HG03342 (cell line): ENCODE measurements around the gene VAMP1.
"Not testable (repeated sequence)": the region's sequence is repeated elsewhere in the genome, so short reads cannot be mapped to it uniquely, and the experiment has no call there.

ENCODE experiments used
- ATAC-seq: cut with Tn5 transposase; IDR thresholded peaks from one replicate; pipeline ENCODE4 v1.9.1; 2021; ENCODE audit warnings: mild to moderate bottlenecking, moderate library complexity; ENCODE audit not compliant: unreplicated experiment

The VAMP1 gene

DNA sequence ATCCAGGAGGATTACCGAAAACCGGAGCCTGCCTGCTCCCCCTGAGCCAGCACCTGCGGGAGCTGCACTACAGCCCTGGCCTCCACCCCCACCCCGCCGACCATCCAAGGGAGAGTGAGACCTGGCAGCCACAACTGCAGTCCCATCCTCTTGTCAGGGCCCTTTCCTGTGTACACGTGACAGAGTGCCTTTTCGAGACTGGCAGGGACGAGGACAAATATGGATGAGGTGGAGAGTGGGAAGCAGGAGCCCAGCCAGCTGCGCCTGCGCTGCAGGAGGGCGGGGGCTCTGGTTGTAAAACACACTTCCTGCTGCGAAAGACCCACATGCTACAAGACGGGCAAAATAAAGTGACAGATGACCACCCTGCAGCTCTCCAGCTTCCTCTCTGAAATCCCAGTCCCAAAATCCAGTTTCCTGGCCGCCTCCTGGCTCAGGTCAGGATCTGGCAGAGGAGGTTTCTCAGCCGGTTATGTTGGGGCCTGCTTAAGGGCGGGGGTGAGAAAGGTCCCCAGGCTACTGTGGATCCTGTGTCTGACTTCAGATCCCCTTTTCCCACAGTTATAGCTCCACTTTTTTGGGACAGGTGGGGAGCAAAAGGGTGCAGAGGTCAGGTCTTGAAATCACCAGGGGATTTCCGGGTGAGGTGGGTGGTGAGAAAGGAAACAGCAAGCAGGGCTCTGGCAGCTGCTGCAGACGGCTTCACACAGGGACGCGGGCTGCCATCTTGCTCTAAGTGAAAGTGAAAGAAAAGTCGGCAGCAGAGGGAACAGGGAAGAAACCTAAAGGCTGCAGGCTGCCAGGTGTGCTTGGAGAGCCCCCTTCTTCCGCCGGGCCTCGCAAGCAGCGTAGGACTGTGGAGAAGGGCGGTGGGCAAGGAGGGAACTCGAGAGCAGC lies 18.9 kb downstream of the VAMP1 start, which contains the start of gene TAPBPL:
TSS of gene TAPBPL (plus strand) at position 695 of the 897 bp plus-strand sequence. CDS start 207 bp downstream, outside the sequence.
- ATAC-seq: no peak

DNA sequence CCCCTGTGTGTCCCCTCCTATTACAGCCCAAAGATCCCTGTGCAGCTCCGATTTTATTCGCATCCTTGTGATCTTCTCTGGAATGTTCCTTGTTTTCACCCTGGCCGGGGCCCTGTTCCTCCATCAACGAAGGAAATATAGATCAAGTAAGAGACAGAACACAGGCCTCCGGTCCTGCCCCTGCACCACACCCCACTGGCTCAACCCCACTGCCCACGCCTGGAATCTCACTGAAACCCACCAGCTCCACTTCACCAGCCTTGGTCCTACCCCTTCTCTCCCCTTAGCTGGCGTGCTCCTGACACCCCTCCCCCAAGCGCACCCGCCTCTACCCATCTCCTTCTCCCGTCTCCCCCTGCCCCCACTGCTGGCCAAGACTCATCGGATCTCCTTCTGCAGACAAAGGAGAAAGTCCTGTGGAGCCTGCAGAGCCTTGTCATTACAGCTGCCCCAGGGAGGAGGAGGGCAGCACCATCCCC lies 19.6 kb downstream of the VAMP1 start:
- ATAC-seq: no peak

DNA sequence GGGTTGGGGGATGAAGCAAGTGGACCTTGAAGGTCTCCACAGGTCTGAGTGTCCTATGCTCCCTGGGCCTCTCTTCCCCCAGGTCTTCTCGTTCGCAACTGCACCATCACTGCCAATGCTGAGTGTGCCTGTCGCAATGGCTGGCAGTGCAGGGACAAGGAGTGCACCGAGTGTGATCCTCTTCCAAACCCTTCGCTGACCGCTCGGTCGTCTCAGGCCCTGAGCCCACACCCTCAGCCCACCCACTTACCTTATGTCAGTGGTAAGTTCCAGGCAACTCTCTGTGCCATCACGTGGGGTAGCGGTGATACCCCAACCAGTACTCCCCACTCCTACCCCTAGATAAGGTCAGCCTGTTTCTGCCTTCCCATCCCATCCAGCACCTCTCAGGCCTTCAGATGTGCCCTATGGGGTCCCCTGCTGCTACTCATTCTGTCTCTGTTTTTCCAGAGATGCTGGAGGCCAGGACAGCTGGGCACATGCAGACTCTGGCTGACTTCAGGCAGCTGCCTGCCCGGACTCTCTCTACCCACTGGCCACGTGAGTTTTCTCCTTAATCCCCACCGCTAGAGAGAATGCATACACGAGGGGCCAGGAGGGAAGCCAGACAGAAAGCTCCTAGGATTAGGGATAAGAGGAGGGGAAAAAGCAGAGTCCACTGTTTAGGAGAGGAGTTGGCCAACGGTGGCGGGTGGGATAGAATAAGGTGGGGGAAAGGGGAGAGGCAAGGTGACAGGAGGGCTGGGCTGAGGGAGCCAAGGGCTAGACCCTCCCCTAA lies 20.2 kb downstream of the VAMP1 start:
- ATAC-seq: no peak

DNA sequence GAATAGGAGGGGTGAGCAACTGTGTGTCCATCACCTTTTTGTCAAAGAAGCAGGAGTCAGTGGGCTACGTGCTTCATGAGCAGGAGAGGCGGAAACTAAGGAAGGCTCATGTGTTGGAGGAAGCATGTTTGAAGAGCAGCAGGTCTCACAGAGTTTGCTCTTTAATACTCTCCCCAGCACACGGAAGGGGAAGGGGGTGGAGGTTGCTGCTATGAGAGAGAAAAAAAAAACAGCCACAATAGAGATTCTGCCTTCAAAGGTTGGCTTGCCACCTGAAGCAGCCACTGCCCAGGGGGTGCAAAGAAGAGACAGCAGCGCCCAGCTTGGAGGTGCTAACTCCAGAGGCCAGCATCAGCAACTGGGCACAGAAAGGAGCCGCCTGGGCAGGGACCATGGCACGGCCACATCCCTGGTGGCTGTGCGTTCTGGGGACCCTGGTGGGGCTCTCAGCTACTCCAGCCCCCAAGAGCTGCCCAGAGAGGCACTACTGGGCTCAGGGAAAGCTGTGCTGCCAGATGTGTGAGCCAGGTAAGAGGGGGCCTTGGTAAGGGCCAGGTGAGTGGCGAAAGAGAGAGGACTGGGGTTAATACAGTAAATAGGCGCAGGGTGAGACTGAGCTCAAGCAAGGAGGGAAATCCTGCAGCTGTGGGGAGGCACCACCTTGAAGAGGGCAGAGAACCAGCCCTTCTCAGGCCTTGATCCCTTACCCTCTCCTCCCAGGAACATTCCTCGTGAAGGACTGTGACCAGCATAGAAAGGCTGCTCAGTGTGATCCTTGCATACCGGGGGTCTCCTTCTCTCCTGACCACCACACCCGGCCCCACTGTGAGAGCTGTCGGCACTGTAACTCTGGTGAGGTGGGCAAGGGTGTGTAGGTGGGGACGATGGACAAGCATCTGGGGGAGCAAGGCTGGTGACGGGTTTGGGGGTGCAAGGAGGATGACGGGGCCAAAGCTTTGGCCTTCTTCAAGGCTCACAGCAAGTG lies 25.5 kb downstream of the VAMP1 start, which contains the start of gene CD27:
TSS of gene CD27 (plus strand) at position 252 of the 985 bp plus-strand sequence. CDS start at position 393, 141 bp downstream.
- no peak for ATAC-seq

DNA sequence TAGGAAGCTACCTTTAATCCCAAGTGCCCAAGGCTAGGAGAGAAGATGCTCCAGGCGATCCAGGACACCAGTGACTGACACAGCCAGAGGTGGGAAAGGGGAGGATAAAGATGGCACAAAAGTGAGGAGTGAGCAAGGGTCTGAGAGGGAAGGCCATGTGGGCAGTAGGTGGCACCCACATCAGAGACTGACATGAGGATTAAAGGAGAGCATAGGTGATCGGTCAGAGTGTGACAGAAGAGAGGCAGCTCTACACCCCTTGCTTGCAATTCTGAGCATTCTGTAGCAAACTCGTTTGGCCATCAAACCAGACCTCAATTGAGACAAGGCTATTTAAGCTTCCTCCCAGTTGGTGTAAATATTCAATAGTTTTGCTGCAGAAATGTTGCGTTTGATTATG lies 26.4 kb downstream of the VAMP1 start:
- ATAC-seq: no peak

DNA sequence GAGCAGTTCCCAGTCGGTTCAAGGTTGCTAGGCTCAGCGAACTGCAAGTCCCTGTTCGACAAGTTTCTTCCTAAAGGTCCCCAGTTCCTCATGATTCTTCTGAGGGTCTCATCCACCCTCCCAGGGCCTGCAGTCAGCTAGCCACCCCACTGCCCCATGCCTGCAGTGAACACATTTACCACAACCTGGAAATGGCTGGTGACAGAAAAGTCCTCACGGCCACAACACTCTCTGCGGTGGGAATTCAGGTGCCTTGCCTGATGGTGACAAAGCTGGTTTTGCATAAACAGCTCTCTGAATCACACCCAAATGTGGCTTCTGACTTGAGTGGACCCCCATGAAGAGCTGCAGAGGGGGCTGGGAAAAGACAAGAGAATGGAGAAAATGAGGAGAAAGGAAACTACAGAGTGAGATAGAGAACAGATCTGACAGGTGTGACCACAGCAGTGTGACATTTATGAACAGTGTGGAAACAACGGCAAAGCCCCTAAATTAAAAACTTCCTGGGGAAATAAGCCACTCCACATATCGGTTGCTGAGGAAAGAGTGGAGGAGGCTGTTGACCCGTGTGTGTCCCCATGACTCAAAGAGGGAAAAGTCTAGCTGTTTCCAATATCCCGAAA lies 27.0 kb downstream of the VAMP1 start:
- ATAC-seq: no peak

DNA sequence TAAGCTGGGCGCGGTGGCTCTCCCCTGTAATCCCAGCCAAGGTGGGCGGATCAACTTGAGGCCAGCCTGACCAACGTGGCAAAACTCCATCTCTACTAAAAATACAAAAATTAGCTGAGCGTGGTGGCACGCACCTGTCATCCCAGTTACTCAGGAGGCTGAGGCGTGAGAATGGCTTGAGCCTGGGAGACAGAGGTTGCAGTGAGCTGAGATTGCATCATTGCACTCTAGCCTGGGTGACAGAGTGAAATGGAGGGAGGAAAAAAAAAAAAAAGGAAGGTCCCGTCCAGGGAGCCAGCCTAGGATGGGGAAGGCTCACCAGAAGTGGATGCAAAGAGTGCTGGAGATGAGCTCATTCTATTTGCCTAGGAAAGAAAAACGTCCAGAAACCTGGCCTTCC lies 27.6 kb downstream of the VAMP1 start:
- ATAC-seq: no peak

DNA sequence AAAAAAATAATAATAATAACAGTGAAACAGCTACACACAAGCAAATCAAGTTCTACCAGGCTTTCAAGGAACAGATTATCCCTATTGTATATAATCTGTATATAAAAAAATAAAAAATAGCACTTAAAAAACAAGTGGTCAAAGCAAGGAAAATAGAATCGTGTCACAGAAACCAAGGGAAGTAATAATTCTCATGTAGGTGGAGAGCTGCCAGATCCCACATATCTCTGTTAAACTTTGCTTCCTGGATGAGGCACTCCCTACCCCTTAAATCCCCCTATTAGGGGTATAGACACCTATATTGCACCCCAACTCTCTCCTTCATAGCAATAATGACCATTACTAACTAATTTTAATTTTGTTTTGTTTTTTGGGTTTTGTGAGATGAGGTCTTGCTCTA lies 30.1 kb downstream of the VAMP1 start:
- ATAC-seq: no peak

DNA sequence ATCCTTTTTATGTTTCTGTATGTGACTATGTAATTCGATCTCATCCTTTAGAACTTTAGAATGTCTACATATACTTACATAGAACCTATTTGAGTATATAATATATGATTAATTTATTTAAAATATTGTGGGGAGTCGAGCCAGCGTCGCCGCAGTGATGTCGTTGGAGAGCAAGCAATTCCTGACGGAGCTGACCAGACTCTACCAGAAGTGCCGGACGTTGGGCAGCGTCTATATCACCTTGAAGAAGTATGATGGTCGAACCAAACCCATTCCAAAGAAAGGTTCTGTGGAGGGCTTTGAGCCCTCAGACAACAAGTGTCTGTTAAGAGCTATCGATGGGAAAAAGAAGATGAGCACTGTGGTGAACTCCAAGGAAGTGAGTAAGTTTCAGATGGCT lies 32.1 kb downstream of the VAMP1 start:
- ATAC-seq: no peak

DNA sequence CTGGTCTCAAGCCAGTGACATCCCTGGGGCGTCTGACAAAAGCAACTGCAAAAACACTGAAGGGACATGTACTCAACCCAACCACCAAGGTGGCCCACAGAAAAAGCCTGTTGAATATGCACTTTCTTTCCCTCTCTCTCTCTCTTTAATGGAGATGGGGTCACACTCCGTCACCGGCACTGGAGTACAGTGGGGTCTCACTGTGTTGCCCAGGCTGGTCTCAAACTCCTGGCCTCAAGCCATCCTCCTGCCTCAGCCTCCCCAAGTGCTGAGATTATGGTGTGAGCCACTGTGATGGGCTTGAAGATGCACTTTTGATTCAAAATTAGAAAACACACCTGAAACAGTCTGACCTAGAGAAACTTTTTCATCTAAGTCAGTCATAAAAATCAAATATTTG lies 32.9 kb downstream of the VAMP1 start:
- no peak for ATAC-seq

DNA sequence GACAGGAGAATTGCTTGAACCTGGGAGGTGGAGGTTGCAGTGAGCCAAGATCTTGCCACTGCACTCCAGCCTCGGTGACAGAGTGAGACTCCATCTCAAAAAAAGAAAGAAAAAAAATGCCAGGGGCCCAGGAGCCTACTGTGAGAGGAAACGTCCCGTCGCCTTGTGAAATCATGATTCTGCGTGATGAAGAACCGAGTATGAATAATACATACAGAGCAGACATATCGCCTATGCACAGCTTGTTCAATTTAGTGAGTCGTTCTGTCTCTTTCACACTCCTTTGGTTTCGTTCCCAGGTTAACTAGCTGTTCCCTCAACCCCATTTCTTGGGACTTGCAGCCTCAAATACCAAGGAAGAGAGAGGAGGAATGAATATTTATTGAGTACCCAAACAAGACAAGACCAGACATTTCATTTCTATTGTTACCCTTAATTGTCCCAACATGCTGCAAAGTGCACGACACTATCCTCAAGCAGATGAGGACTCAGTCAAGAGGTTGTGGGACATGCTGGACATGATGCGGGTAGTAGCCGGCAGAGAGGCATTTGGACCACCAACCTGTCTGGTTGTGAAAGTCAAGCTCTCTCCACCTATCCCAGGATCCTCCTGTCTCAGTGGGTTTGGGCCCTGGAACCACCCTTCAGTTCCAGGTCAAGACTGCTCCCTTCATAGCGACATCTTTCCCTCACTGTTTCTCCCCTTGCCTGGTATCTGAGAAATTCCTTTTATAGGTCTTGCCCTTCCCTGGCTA lies 34.3 kb downstream of the VAMP1 start:
- ATAC-seq: no peak

DNA sequence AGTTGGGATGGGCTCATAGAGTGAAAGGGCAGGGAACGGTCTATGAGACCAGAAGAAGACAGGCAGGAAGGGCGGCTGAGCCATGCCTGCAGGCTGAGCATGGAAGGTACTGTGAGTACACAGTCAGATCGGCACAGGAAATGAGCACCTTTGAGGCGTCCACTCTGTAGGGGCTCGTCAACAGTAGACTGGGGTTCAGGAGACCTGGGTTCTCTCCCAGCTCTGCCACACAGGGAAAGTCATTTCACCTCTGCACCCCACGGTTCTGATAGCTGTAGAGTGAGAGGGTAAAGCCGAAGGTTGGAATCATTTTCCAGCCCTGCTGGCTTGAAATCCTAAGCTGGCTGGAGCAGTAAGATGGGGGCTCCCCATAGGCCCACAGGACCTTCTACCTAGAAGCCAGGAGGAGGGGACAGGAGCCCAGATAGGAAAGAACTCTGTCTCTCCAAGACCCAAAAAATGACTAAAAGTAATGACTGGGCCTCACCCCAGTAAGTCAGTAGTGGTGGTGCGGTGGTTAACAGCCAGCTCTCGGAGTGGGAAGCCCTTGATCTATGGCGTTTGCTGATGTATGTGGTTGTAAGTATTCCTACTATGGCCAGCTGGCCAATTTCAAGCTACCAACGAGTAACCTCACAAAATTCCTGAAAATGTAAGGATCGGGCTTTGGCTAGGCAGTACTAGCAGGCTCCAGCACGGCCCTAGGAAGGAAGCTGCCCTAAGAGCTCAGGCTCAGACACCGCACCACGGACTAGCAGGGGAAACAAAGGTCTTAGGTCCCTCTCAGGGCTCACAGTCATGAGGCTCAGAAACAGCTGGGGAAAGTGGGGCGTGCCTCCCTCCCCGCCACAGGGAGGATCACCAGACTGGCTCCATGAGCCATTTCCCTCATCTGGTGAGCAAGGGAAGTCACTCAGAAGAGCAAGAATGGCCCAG lies 36.0 kb downstream of the VAMP1 start:
- ATAC-seq: no peak

DNA sequence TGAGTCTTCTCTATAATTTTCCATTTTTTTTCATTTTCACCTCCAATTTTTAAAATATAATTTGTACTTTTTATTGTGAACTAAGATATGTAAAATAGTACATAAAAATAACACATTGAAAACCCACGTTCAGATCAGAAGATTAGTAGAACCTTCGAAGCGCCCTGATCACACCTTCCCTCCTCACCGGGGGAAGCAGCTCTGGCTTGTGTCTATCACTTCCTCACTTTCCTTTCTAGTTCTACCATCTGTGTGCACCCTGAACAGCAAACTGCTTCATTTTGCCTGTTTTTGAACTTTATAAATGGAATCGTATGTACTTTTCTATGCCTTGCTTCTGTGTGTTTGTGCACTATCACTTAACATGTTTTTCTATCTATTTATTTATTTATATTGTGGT lies 37.5 kb downstream of the VAMP1 start:
- no peak for ATAC-seq

DNA sequence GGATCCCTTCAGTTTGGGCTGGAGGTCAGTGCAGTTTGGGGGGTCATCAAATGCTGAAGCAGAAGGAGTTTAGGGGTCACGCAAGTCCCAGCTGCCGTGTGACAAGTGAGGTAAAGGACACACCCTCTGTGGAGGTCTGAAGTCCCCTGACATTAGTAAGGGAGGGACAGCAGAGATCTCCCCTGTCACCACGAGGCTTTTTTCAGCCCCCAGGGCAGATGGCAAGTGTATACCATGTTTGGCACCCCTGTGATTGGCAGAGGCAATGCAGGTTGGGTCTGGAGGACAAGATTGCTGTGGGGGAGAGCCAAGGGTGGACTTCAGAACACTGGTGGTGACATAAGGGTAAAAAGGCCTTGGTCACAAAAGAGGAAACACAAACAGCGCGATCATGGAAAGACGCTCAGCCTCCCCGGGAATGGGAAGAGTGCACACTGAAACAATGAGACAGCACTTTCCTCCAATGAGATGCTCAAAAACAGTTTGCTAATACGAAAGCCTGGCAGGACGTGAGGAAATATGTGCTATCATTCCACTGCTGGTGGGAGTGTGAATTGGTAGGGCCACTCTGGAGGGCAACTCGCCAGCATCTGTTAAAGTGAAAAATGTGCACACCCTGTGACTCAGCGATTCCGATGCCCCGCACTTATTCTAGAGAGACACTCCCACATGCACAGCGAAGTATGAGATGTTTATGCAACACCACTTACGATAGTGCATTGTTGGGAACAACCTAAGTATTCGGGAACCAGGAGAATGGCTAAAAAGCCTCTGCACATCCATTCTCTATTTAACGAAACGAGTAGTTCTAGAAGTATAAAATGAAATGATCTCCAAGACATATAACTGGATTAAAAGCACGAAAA lies 40.1 kb downstream of the VAMP1 start:
- ATAC-seq: no peak

DNA sequence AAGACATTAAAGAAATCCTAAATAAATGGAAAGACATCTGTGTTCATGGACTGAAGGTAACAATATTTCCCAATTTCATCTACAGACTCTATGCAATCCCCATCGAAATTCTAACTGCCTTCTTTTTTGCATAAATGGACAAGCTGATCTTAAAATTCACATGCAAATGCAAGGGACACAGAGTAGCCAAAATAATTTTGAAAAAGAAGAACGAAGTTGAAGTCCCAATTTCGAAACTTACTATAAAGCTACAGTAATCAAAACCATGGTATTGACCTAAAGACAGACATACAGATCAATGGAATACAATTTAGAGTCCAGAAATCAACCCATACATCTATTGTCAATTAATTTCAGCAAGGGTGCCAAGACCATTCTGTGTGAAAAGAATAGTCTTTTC lies 42.2 kb downstream of the VAMP1 start:
- ATAC-seq: no peak

DNA sequence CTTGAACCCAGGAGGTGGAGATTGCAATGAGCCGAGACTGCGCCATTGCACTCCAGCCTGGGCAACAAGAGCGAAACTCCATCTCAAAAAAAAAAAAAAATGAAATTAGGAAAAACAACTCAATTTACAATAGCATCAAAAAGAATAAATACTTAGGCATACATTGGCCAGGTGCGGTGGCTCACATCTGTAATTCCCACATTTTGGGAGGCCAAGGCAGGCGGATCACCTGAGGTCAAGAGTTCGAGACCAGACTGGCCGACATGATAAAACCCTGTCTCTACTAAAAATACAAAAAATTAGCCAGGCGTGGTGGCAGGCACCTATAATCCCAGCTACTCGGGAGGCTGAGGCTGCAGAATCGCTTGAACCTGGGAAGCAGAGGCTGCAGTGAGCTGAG lies 42.7 kb downstream of the VAMP1 start:
- not testable (repeated sequence) for ATAC-seq
